ENCODE results near the gene PSME3IP1.
"Not testable (repeated sequence)": the region's sequence is repeated elsewhere in the genome, so short reads cannot be mapped to it uniquely, and the experiment has no call there.

PSME3IP1 gene

DNA sequence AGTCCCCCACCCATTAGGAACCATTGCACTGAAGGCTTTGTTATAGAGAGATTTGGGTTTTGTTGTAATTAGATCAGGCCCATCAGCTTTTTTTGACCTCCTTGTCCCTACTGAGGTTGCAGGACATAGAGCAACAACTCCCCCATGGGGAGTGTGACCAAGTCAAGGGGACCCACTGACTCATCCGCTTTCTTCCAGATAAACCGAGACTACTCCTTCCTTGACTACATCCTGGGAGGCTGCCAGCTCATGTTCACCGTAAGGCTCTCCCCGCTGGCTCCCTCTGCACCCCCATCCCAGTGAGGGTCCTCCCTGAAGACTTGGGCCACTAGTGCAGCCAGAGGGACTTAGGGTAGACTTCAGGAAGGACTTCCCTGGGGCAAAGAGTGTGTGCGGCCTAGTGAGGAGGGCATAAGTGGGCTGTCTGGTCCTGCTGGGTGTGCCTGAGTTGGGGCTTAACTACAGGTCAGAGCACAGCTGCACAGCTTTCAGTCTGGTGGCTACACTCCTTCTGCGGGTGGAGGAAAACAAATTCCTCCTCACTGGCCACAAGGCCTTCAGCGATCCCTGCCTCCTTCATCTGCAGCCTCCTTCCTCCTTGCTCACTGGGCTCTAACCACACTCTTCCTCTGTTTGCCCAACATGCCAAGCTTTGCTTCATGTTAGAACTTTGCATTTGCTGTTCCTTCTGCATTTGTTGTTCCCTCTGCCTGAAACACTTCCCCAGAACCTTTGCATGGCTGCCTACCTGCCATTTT lies 62.4 kb downstream of the PSME3IP1 start:
- DNase-seq = no peak

DNA sequence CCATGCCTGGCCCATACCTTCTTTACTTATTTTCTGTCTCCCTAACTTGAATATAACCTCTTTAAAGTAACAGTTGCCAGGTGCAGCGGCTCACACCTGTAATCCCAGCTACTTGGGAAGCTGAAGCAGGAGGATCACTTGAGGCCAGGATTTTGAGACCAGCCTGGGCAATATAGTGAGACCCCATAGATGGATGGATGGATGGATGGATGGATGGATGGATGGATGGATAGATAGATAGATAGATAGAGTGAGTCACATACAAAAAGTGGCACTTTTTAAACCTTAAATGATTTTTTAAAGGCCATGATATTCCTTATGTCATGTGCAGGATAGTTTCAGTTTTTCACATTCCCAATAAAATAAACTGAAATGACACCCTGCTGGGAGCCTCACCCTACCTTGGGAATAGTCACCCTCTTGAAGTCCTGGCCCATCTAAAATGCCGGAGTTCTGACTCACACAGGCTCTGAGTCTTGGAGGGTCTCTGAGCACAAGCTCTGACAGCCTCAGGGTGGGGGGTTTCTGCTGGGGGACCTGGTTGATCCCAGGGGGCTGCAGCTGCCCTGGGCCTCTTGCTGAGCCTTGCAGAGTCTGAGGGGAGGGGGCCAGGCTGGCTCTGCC lies 67.3 kb downstream of the PSME3IP1 start:
- DNase-seq = no peak

DNA sequence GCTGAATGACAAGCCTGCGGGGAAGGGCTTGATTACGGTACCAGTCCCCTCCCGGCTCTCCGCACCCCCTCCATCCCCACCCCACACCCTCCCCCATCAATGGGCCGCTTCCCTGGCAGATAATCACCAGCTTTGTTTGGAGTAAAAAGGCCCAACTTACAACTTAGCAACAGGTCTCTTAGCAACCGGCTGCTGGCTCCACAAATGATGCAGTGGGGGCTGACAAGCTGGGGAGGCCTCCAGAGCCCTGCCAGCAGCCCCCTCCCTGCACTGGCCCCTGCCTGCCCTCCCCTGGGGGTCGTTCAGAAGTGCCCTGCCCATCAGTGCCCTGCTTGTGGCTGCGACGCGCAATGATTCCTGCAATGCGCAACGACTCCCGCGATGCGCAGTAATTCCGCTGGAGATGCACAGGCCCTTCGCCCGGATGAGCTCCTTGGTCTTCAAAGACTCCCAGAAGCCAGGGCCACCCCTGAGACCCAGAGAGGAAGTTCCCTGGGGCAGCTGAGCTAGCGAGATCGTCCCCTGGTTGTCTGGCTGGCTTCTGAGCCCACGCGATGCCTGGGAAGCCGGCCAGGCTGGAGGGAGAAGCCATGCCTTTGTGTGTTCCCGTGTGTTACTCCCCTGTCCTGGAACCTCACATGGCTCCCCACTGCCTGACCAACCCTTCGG lies 70.2 kb downstream of the PSME3IP1 start:
- no peak for DNase-seq

DNA sequence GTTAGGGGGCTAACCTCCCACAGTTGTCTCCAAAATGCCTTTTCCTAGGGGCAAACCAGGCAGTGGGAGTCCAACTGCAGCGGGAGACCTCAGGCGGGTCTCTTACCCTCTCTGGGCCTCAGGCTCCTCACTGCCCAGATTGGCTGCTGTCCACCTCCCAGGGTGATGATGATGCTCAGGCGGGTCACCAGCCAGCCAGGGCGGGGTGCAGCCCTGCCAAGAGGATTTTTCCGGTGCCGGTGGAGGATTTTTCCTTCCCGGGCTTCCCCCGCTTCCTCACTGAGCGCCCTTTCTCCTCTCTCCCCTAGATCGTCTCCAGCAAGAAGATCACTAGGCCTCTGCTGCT lies 70.7 kb downstream of the PSME3IP1 start:
- no peak for DNase-seq

DNA sequence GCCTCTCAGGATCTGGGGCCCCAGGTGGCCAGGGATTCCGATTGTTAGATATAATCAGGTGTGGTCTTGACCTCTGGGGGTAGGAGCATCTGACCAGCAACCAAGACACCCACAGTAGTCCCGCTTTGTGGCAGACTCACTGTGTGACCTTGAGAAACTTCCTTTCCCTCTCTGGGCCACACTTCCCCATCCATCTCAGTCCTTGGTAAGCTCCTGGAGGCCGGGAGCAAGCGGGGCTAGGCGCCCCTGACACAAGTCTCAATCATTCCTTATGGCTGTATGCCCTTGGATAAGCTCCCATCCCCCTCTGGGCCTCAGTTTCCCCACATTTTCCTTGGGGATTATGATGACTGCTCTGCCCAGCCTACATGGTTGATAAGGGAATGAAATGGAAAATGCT lies 72.2 kb downstream of the PSME3IP1 start:
- DNase-seq = no peak

DNA sequence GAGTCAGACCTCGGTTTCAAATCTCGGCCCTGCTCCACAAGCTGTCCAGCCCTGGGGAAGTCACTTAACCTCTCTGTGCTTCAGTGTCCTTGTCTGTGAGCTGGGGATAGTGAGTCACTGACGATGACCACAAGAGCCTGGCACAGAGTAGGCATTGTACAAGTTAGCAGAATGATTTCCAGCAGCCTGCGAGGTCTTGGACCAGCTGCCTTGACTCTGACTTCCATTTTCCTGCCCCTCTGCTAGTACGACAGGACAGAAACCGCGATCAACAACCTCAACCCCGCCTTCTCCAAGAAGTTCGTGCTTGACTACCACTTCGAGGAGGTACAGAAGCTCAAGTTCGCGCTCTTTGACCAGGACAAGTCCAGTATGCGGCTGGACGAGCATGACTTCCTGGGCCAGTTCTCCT lies 72.8 kb downstream of the PSME3IP1 start:
- no peak for DNase-seq

DNA sequence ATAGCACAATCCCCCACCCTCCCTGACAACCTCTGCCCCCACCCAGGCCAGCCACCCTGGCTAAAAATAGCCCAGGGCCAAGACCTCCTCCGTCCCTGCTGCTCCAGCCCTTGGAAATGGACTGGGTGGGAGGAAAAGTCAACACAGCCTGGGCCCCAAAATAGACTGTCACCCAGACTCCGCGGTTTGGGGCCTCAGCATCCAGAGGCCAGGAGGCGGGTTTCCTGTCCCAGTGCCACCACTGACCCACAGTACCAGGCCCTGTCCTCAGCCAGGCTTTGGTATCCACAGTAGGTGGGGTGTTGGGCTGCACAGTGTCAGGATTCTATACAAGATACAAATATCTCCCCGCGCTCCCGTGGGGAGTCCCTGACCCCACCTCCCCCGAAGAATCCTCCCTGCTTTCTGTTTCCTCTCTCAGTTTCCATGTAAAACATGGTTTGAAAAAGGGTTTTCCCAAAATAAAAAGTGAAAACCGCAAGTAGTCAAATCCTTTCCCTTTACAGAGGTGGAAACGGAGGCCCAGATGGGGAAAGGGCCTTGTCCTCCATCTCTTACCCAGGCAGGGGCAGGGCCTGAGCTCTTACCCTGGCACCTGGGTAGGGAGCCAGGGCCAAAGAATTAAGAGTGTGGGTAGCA lies 73.3 kb downstream of the PSME3IP1 start:
- no peak for DNase-seq

DNA sequence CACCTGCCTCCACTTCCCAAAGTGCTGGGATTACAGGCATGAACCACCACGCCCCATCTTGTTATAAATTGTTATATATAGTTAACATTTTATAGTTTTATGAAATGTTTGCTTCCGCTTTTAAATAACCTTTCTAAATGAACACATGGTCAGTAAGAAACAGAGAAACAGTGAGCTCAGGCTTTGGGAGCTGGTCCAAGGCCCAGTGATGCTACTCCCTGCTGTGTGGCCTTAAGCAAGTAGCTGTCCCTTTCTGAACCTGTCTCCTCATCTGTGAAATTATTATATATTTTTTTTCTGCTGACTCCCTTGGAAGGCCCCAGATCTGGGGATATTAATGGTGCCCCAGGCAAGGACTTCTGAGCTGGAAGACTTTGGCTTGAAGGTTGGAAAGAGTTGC lies 74.4 kb downstream of the PSME3IP1 start:
- no peak for DNase-seq

DNA sequence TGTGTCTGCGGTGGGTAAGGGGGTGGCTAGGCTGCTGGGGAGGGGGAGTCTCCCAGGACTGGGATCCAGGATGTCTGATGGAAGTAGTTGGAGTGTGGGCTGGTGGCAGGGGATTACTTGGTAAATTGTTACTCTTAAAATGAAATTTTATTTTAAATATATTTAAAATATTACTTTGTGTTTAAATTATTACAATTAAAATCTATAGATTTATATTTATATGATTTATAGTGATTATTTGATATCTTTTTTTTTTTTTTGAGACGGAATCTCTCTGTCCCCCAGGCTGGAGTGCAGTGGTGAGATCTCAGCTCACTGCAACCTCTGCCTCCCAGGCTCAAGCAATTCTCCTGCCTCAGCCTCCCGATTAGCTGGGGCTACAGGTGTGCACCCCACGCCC lies 74.9 kb downstream of the PSME3IP1 start:
- DNase-seq = no peak

DNA sequence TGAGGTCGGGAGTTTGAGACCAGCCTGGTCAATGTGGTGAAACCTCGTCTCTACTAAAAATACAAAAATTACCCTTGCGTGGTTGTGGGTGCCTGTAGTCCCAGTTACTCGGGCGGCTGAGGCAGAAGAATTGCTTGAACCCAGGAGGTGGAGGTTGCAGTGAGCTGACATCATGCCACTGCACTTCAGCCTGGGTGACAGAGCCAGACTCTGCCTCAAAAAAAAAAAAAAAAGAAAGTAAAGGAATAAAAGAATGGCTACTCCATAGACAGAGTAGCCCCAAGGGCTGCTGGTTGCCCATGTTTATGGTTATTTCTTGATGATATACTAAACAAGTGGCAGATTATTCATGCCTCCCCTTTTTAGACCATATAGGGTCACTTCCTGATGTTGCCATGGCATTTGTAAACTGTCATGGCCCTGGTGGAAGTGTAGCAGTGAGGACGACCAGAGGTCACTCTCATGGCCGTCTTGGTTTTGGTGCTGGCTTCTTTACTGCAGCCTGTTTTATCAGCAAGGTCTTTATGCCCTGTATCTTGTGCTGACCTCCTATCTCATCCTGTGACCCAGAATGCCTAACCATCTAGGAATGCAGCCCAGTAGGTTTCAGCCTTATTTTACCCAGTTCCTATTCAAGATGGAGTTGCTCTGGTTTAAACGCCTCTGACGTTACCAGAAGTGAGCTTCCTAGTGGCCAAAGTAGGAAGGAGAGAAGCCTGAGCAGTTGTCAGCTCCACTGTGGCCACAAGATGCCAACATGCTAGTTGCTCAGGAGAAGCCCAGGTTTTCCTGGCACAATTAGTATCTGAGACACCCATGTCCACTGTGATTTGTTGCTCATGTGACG lies 76.4 kb downstream of the PSME3IP1 start:
- not testable (repeated sequence) for DNase-seq

DNA sequence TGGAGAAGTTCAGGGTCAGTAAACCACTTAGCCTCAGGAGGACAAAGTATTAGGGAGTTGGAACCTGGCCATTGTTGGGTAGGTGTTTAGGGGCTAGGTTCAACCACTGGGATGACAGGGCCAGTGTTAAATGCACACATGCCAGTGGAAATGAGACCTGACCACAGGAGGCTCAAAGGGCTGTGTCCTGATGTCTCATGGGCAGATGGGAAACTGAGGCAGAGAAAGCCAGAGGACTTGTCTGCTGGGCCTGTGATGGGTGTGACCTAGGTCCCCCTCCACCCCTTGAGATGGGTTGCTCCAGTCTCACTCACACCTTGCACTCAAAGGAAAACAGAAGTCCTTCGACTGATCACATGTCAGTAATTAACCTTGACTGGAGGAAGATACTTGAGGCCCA lies 77.4 kb downstream of the PSME3IP1 start:
- DNase-seq = no peak

DNA sequence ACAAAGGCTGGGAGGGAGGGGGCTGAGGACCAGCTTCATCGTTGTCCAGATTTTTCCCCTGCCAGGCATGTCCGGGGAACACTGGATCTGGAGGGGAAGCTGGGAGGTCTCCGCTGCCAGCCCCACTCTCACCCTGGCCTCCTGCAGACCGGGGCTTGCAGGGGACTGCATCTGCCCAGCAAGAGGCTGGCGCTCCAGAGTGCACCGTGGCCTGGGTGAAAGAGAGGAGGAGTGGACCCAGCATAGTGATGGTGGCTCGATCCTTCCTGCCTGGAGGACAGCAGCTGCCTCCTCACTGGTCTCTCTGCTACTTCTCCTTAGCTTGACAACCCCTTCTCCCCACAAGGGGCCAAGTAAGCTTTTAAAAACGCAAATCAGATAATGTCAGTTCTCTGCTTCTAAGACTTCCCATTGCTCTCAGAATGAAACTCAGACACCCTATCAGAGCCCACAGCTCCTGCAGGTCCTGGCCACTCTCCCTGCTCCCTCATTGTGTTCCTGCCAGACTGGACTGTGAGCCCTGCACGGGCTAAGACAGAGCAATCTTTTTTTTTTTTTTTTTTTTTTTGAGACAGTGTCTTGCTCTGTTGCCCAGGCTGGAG lies 78.4 kb downstream of the PSME3IP1 start:
- DNase-seq = no peak

DNA sequence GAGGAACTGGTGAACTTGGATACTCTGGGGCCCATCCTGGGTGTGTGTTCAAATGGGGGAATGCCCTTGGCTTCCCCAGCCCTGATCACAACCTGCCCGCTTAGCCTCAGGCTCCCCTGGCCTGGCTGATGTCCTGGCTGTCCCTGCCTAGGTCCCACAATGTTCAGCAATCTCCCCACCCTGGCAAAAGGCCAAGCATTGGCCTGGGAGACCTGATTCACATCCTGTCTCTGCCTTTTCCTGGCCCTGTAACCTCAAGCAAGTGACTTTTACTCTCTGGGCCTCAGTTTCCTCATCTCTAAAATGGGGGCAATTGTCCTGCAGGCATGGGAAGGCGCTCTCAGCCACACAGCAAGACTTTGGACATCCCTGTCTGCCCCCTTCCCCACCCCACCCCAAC lies 79.1 kb downstream of the PSME3IP1 start:
- no peak for DNase-seq

DNA sequence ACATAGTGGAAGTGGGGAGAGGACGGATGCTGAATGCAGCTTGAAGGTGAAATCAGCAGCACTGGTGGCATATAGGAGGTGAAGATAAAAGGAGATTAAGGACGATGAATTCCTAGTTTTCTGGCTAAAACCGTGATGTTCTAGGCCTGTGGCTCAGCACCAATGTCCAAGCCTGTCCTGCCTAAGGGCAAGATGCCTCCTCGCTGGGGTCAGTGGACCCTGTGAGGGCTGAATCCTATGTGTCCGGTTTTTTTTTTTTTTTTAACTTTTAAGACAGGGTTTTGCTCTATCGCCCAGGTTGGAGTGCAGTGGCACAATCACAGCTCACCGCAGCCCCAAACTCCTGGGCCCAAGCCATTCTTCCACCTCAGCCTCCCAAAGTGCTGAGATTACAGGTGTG lies 80.7 kb downstream of the PSME3IP1 start:
- no peak for DNase-seq

DNA sequence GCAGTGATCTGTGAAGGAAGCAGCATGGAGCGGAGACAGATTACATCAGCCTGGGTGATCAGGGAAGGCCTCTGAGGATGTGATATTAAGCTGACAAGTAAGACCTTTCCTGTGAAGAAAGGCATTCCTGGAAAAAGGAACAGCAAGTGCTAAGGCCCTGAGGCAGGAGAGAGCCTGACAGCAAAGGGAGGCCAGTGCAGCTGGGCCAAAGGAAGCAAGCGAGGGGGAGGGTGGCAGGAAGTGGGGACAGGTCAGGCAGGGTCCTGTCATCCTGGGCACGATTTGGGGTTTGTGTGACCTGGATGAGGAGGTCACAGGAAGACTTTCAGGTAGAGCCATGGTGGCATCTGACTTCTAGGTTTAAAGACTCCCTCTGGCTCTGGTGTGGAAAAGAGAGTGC lies 81.1 kb downstream of the PSME3IP1 start:
- DNase-seq = no peak

DNA sequence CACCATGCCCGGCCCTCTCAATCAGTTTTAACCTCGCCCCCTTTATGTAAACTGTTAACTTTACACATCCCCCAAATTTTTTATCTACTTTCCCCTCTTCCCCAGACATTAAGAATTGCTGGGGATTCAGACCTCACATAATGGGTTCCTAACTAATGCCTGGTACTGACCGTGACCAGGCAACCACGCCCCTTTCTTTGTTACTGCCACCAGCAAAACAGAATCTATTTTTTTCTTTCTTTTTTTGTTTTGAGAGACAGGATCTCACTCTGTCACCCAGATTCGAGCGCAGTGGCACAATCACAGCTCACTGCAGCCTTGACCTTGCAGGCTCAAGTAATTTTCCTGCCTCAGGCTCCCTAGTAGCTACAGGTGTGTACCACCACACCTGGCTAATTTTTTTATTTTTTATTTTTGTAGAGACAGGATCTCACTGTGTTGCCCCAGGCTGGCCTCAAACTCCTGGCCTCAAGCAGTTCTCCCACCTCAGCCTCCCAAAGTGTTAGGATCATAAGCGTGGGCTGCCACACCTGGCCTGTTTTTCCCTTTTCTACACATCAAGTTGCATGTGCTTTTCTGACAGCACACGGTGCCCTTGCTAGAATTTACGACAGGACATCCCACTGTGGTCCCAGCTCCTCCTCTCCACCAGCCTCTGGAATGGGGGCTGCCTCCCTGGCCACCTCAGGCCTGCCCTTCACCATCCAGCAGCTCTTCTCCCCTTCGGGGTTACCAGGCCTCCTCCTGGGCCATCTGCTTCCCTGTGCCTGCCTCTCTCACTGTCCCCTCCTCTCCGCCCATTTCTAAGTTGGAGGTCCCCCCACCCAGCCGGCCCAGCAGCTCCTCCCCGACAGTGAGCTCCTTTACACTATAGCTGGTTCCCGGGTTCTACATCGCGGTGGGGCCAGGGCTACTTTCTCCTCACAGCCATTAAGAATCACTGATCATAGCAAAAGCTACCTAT lies 82.7 kb downstream of the PSME3IP1 start:
- no peak for DNase-seq

All from activated effector memory CD4-positive, alpha-beta T cell treated with Interleukin-2 at 50 U/mL for 16 hours (primary cell).